KMS-11 (cell line): ENCODE data around the gene CCDC181.

Source experiments
- H2AFZ ChIP-seq: fragments of 200-600 bp; sonication (generic); 2 replicates; pipeline ENCODE4 v1.6.1; 2016; ENCODE audit warnings: antibody characterized with exemption, mixed run types, low read depth
- H3K27ac ChIP-seq: fragments of 200-600 bp; sonication (generic); 2 replicates; pipeline ENCODE4 v1.6.1; 2016; ENCODE audit warnings: mild to moderate bottlenecking, mixed run types
- H3K27me3 ChIP-seq: fragments of 200-600 bp; sonication (generic); 2 replicates; pipeline ENCODE4 v1.6.1; 2017; ENCODE audit warnings: mild to moderate bottlenecking, low read depth, mixed run types, moderate library complexity; ENCODE audit not compliant: insufficient read depth
- H3K36me3 ChIP-seq: fragments of 200-600 bp; sonication (generic); 2 replicates; pipeline ENCODE4 v1.6.1; 2017; ENCODE audit warnings: mild to moderate bottlenecking, mixed run types; ENCODE audit not compliant: insufficient read depth
- H3K4me1 ChIP-seq: fragments of 200-600 bp; sonication (generic); 2 replicates; pipeline ENCODE4 v1.6.1; 2016; ENCODE audit warnings: mild to moderate bottlenecking, low read depth, mixed run types; ENCODE audit not compliant: poor library complexity, severe bottlenecking
- H3K4me2 ChIP-seq: fragments of 200-600 bp; sonication (generic); 2 replicates; pipeline ENCODE4 v1.7.0; 2016; ENCODE audit warnings: mild to moderate bottlenecking, mixed run types
- H3K4me3 ChIP-seq: fragments of 200-600 bp; sonication (generic); IDR thresholded peaks from 2 replicates; pipeline ENCODE4 v1.6.1; 2017; ENCODE audit warnings: low read depth, low read length, mixed read lengths; ENCODE audit not compliant: insufficient read depth
- H3K79me2 ChIP-seq: fragments of 200-600 bp; sonication (generic); 2 replicates; pipeline ENCODE4 v1.6.1; 2016; ENCODE audit warnings: low read depth, mixed run types; ENCODE audit not compliant: insufficient read depth
- H3K9ac ChIP-seq: fragments of 200-600 bp; sonication (generic); 2 replicates; pipeline ENCODE4 v1.6.1; 2016; ENCODE audit warnings: mild to moderate bottlenecking, mixed run types
- H4K20me1 ChIP-seq: fragments of 200-600 bp; sonication (generic); 2 replicates; pipeline ENCODE4 v1.6.1; 2016; ENCODE audit warnings: mild to moderate bottlenecking, mixed run types; ENCODE audit not compliant: insufficient read depth
- TF ChIP-seq, protein P1 (sequence below): fragments of 200-600 bp; sonication (generic); conservative IDR thresholded peaks from 2 replicates; pipeline ENCODE4 v1.6.1; 2017; ENCODE audit warnings: low read depth, mild to moderate bottlenecking, antibody characterized with exemption, low read length, moderate library complexity, mixed read lengths

The CCDC181 gene

DNA sequence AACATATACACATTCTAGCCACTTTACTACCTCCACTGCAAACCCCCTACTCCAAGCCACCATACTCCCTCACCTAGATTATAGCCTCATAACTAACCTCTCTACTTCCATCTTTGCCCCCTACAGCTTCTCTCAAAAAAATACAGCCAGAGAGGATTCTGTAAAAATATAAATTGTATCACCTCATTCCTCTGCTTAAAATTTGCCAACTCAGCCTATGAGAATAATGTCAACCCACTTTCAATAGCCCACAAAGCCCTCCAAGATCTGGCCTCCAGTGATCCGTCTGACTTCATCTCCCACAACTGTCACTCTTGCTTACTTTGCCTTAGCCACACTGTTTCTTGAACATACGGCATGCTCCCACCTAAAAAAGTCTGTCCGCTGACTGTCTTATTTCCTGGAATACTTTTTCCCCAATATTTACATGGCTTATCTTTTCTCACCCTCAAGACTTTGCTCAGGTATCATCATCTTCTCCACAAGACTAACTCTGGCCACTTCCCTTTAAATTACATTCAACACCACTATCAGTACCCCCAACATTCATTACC is 81.2 kb downstream of the CCDC181 start:
- Histone ChIP-seq H3K9ac (no peak overlapping the region), H3K79me2 (no peaks in the 10 kb centered on the region), H3K36me3 (no peaks in the 10 kb centered on the region), H4K20me1 (no peaks in the 10 kb centered on the region), H3K4me3 (no peak overlapping the region), H3K4me1 (no peaks in the 10 kb centered on the region), H3K27ac (no peak overlapping the region), H2AFZ (no peak overlapping the region), H3K4me2 (no peak overlapping the region), H3K27me3 (no peaks in the 10 kb centered on the region)
- TF ChIP-seq, protein P1, sequence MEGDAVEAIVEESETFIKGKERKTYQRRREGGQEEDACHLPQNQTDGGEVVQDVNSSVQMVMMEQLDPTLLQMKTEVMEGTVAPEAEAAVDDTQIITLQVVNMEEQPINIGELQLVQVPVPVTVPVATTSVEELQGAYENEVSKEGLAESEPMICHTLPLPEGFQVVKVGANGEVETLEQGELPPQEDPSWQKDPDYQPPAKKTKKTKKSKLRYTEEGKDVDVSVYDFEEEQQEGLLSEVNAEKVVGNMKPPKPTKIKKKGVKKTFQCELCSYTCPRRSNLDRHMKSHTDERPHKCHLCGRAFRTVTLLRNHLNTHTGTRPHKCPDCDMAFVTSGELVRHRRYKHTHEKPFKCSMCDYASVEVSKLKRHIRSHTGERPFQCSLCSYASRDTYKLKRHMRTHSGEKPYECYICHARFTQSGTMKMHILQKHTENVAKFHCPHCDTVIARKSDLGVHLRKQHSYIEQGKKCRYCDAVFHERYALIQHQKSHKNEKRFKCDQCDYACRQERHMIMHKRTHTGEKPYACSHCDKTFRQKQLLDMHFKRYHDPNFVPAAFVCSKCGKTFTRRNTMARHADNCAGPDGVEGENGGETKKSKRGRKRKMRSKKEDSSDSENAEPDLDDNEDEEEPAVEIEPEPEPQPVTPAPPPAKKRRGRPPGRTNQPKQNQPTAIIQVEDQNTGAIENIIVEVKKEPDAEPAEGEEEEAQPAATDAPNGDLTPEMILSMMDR = no peak

DNA sequence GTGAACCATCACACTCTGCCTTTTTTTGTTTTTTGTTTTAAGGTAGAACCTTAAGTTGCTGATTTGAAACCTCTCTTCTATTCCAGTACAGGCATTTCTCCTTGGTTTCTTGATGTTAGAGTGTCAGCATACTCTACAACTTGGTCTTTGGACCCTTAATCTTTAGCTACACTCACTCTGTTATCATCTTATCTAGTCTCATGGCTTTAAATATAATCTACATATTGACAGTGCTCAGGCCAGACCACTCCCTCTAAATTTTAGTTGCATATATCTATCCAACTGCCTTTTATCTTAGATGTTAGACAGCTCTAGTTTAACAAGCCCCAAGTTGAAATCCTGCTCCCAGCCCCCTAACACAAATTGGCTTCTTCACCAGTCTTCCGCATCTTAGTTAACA is 81.8 kb downstream of the CCDC181 start:
- no peaks in the 10 kb centered on the region for H4K20me1 ChIP-seq
- H3K4me2 ChIP-seq = no peak overlapping the region
- H3K79me2 ChIP-seq = no peaks in the 10 kb centered on the region
- H3K36me3 ChIP-seq = no peaks in the 10 kb centered on the region
- no peak overlapping the region for H3K9ac ChIP-seq
- TF ChIP-seq, protein P1 = no peak
- H3K4me3 ChIP-seq = no peak overlapping the region
- no peaks in the 10 kb centered on the region for H3K27me3 ChIP-seq
- H3K4me1 ChIP-seq = no peaks in the 10 kb centered on the region
- H2AFZ ChIP-seq = no peak overlapping the region
- no peak overlapping the region for H3K27ac ChIP-seq
